ENCODE results near the gene PLAAT3. TPM values are rescaled to one million over a fixed set of nuclear protein-coding genes. Genes with fewer than 3 reads are reported as not detected.

PLAAT3 gene
- polyA plus RNA-seq, 1 donor from 2014 or later = not detected

- H3K36me3 ChIP-seq (ENCODE audit: insufficient read depth, low read length) = no peaks in the 10 kb centered on the region
- no peaks in the 10 kb centered on the region for H3K79me2 ChIP-seq (replicated peaks; ENCODE audit: insufficient read depth, low read length)
- H3K9ac ChIP-seq (ENCODE audit: low read length) = no peak overlapping the region
- no peaks in the 10 kb centered on the region for H3K9me2 ChIP-seq (ENCODE audit: insufficient read depth, low read length)
- no peaks in the 10 kb centered on the region for H4K20me1 ChIP-seq (ENCODE audit: insufficient read depth)
- H3K27me3 ChIP-seq (ENCODE audit: insufficient read depth, low read depth, low read length) = no peaks in the 10 kb centered on the region
- no peak overlapping the region for H3K4me3 ChIP-seq (ENCODE audit: low read length)
- no peak overlapping the region for H2AFZ ChIP-seq (ENCODE audit: low read depth, low read length)
- no peaks in the 10 kb centered on the region for H3F3A ChIP-seq (ENCODE audit: insufficient read depth, low read length, poor library complexity, severe bottlenecking)
- no peaks in the 10 kb centered on the region for H3K9me3 ChIP-seq (ENCODE audit: low read length)
- TF ChIP-seq, protein P1, sequence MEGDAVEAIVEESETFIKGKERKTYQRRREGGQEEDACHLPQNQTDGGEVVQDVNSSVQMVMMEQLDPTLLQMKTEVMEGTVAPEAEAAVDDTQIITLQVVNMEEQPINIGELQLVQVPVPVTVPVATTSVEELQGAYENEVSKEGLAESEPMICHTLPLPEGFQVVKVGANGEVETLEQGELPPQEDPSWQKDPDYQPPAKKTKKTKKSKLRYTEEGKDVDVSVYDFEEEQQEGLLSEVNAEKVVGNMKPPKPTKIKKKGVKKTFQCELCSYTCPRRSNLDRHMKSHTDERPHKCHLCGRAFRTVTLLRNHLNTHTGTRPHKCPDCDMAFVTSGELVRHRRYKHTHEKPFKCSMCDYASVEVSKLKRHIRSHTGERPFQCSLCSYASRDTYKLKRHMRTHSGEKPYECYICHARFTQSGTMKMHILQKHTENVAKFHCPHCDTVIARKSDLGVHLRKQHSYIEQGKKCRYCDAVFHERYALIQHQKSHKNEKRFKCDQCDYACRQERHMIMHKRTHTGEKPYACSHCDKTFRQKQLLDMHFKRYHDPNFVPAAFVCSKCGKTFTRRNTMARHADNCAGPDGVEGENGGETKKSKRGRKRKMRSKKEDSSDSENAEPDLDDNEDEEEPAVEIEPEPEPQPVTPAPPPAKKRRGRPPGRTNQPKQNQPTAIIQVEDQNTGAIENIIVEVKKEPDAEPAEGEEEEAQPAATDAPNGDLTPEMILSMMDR (IDR thresholded peaks at IDR 0.05; ENCODE audit: poor library complexity, severe bottlenecking) = no peak
- TF ChIP-seq EZH2 (IDR thresholded peaks at IDR 0.05; ENCODE audit: borderline replicate concordance, insufficient read depth, low read length, poor library complexity, severe bottlenecking) (no peak), POLR2AphosphoS5 (IDR thresholded peaks at IDR 0.05) (no peak), EP300 (conservative IDR thresholded peaks at IDR 0.05; ENCODE audit: poor library complexity, severe bottlenecking) (no peak), SMC3 (conservative IDR thresholded peaks at IDR 0.05; ENCODE audit: poor library complexity) (no peak), MXI1 (conservative IDR thresholded peaks at IDR 0.05; ENCODE audit: poor library complexity, severe bottlenecking) (no peak), TAF1 (IDR thresholded peaks at IDR 0.05; ENCODE audit: low read depth) (no peak), RAD21 (conservative IDR thresholded peaks at IDR 0.05) (no peak)
- TF ChIP-seq, protein P2, sequence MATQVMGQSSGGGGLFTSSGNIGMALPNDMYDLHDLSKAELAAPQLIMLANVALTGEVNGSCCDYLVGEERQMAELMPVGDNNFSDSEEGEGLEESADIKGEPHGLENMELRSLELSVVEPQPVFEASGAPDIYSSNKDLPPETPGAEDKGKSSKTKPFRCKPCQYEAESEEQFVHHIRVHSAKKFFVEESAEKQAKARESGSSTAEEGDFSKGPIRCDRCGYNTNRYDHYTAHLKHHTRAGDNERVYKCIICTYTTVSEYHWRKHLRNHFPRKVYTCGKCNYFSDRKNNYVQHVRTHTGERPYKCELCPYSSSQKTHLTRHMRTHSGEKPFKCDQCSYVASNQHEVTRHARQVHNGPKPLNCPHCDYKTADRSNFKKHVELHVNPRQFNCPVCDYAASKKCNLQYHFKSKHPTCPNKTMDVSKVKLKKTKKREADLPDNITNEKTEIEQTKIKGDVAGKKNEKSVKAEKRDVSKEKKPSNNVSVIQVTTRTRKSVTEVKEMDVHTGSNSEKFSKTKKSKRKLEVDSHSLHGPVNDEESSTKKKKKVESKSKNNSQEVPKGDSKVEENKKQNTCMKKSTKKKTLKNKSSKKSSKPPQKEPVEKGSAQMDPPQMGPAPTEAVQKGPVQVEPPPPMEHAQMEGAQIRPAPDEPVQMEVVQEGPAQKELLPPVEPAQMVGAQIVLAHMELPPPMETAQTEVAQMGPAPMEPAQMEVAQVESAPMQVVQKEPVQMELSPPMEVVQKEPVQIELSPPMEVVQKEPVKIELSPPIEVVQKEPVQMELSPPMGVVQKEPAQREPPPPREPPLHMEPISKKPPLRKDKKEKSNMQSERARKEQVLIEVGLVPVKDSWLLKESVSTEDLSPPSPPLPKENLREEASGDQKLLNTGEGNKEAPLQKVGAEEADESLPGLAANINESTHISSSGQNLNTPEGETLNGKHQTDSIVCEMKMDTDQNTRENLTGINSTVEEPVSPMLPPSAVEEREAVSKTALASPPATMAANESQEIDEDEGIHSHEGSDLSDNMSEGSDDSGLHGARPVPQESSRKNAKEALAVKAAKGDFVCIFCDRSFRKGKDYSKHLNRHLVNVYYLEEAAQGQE (IDR thresholded peaks at IDR 0.05; ENCODE audit: borderline replicate concordance) = no peak
- no peak overlapping the region for H3K27ac ChIP-seq (ENCODE audit: low read length)
- no peak overlapping the region for H3K4me2 ChIP-seq (ENCODE audit: low read length)
Measured at GRCh38 chr11:63622323-63622722, 8.1 kb upstream of the PLAAT3 start.

DNA sequence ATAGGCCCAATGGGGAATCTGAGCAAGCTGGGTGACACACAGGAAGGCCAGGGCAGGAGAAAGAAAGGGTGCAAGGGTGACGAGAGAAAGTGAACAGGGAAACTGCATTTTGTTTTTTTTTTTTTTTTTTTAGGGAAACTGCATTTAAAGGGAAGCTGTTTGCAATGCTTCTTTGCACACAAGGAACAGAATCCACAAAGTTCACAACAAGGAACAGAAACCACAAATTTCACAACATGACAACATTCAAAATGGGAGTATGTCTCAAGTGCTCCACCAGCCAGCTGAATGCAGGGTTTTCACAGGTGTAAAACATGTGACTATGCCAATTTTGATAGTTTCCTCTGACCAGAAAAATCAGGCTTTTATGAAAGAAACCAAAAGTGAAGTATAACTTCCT, 6.8 kb upstream of the PLAAT3 start:
- Histone ChIP-seq H3K4me3 (ENCODE audit: low read length) (no peak overlapping the region), H3K9me2 (ENCODE audit: insufficient read depth, low read length) (no peaks in the 10 kb centered on the region), H3K27me3 (ENCODE audit: insufficient read depth, low read depth, low read length) (no peaks in the 10 kb centered on the region), H3K4me2 (ENCODE audit: low read length) (no peak overlapping the region), H3K9ac (ENCODE audit: low read length) (no peak overlapping the region), H3K27ac (ENCODE audit: low read length) (no peak overlapping the region), H4K20me1 (ENCODE audit: insufficient read depth) (no peaks in the 10 kb centered on the region), H3K36me3 (ENCODE audit: insufficient read depth, low read length) (no peaks in the 10 kb centered on the region), H3F3A (ENCODE audit: insufficient read depth, low read length, poor library complexity, severe bottlenecking) (no peaks in the 10 kb centered on the region), H3K79me2 (replicated peaks; ENCODE audit: insufficient read depth, low read length) (no peaks in the 10 kb centered on the region), H2AFZ (ENCODE audit: low read depth, low read length) (no peak overlapping the region), H3K9me3 (ENCODE audit: low read length) (no peaks in the 10 kb centered on the region)
- no peak for TF ChIP-seq SMC3 (conservative IDR thresholded peaks at IDR 0.05; ENCODE audit: poor library complexity)
- TF ChIP-seq POLR2AphosphoS5 (IDR thresholded peaks at IDR 0.05) = no peak
- TF ChIP-seq EZH2 (IDR thresholded peaks at IDR 0.05; ENCODE audit: borderline replicate concordance, insufficient read depth, low read length, poor library complexity, severe bottlenecking) = no peak
- TF ChIP-seq, protein P2 (IDR thresholded peaks at IDR 0.05; ENCODE audit: borderline replicate concordance) = no peak
- no peak for TF ChIP-seq RAD21 (conservative IDR thresholded peaks at IDR 0.05)

Data from neural cell (in vitro differentiated cells).